SK-N-SH (cell line): ENCODE measurements around the gene PIAS2. TPM values are rescaled to one million over a fixed set of nuclear protein-coding genes. Genes with fewer than 3 reads are reported as not detected.
A peak's percentile ranks its signal among the peaks of the same experiment; 100 is the strongest.

Experiments used
- CTCF ChIA-PET: fragments of 300-600, 350-600 bp; formaldehyde crosslinking; extraction: SDS; loops from one replicate; lab custom pipeline; 2021; lab: Yijun Ruan, JAX
- POLR2A ChIA-PET: fragments of 350-600 bp; sonication (Branson Sonifier 250); formaldehyde crosslinking; extraction: SDS; loops from one replicate; lab custom pipeline; 2020; ENCODE audit warnings: antibody characterized with exemption, inconsistent platforms; lab: Yijun Ruan, JAX
- DNase-seq: peaks from one replicate; pipeline ENCODE4 v3.0.0; 2012
- H2AFZ ChIP-seq: fragments of 200-600 bp; sonication (generic); 2 replicates; pipeline ENCODE4 v1.8.1; 2016; ENCODE audit warnings: antibody characterized with exemption, mild to moderate bottlenecking, low read depth
- H3F3A ChIP-seq: fragments of 200-600 bp; sonication (generic); replicated peaks from 2 replicates; pipeline ENCODE3; 2016; ENCODE audit warnings: antibody characterized with exemption, mild to moderate bottlenecking; ENCODE audit not compliant: insufficient read depth
- H3K27ac ChIP-seq, 2 experiments: fragments of 200-500 bp in 1 of 2; fragments of 200-600 bp in 1 of 2; sonication (Bioruptor generic) in 1 of 2; sonication (generic), shearing (Covaris generic) in 1 of 2; 2 replicates each; pipeline versions ENCODE4 v1.5.1 to v1.6.1; 2014 to 2016; ENCODE audit warnings: low read depth in 2 of 2, inconsistent platforms in 1 of 2, low read length in 1 of 2, mild to moderate bottlenecking in 1 of 2, mixed read lengths in 1 of 2
- H3K27me3 ChIP-seq: fragments of 200-600 bp; sonication (generic), shearing (Covaris generic); 2 replicates; pipeline ENCODE4 v1.6.1; 2016; ENCODE audit warnings: mixed run types; ENCODE audit not compliant: insufficient read depth
- H3K36me3 ChIP-seq, 2 experiments: fragments of 200-500 bp in 1 of 2; fragments of 200-600 bp in 1 of 2; sonication (Bioruptor generic) in 1 of 2; sonication (generic) in 1 of 2; replicated peaks in 1 of 2; 2 replicates each; pipeline versions ENCODE3 to v1.5.1; 2014 to 2016; ENCODE audit warnings: low read length in 1 of 2, mild to moderate bottlenecking in 1 of 2; ENCODE audit not compliant: insufficient read depth in 2 of 2, control insufficient read depth in 1 of 2
- H3K4me1 ChIP-seq, 2 experiments: fragments of 200-500 bp in 1 of 2; fragments of 200-600 bp in 1 of 2; sonication (Bioruptor generic) in 1 of 2; sonication (generic), shearing (Covaris generic) in 1 of 2; 2 replicates each; pipeline versions ENCODE4 v1.5.1 to v1.6.1; 2014 to 2016; ENCODE audit warnings: low read depth in 1 of 2, low read length in 1 of 2, mixed run types in 1 of 2; ENCODE audit not compliant: insufficient read depth in 2 of 2, control insufficient read depth in 1 of 2
- H3K4me2 ChIP-seq: fragments of 200-600 bp; sonication (generic), shearing (Covaris generic); 2 replicates; pipeline ENCODE4 v1.6.1; 2017; ENCODE audit warnings: mixed run types
- H3K4me3 ChIP-seq, 2 experiments: fragments of 200-500 bp in 1 of 2; fragments of 200-600 bp in 1 of 2; sonication (Bioruptor generic) in 1 of 2; sonication (generic), shearing (Covaris generic) in 1 of 2; 2 replicates each; pipeline versions ENCODE4 v1.5.1 to v1.8.1; 2014 to 2016; ENCODE audit warnings: low read depth in 2 of 2, inconsistent platforms in 1 of 2, low read length in 1 of 2, mild to moderate bottlenecking in 1 of 2, mixed read lengths in 1 of 2, moderate library complexity in 1 of 2
- H3K79me2 ChIP-seq: fragments of 200-600 bp; sonication (generic); 2 replicates; pipeline ENCODE4 v1.8.1; 2017; ENCODE audit warnings: mild to moderate bottlenecking; ENCODE audit not compliant: insufficient read depth
- H3K9ac ChIP-seq: fragments of 200-600 bp; sonication (generic); 2 replicates; pipeline ENCODE4 v1.6.1; 2017; ENCODE audit warnings: mixed run types
- H3K9me2 ChIP-seq: fragments of 200-600 bp; sonication (generic); 2 replicates; pipeline ENCODE4 v1.6.1; 2017; ENCODE audit warnings: mixed run types
- H3K9me3 ChIP-seq: fragments of 200-600 bp; sonication (generic); 2 replicates; pipeline ENCODE4 v1.6.1; 2017; ENCODE audit warnings: mixed run types, mild to moderate bottlenecking, moderate library complexity
- H4K20me1 ChIP-seq: fragments of 200-600 bp; sonication (generic); 2 replicates; pipeline ENCODE4 v1.6.1; 2017; ENCODE audit warnings: mild to moderate bottlenecking, mixed run types; ENCODE audit not compliant: insufficient read depth
- CTCF ChIP-seq: fragments of 200-600 bp; sonication (generic); IDR thresholded peaks from 2 replicates; pipeline ENCODE4 v1.6.1; 2017; ENCODE audit warnings: antibody characterized with exemption, mild to moderate bottlenecking, moderate library complexity
- ELF1 ChIP-seq: IDR thresholded peaks from 2 replicates; pipeline ENCODE4 v1.4.0; 2012
- EZH2phosphoT487 ChIP-seq: fragments of 200-600 bp; sonication (generic); IDR thresholded peaks from 2 replicates; pipeline ENCODE4 v1.6.1; 2017; ENCODE audit warnings: low read depth, mixed run types, mild to moderate bottlenecking, antibody characterized with exemption, moderate library complexity, borderline replicate concordance
- FOSL2 ChIP-seq: IDR thresholded peaks from 2 replicates; pipeline ENCODE4 v1.4.0; 2012; ENCODE audit warnings: low read depth, mild to moderate bottlenecking, moderate library complexity, borderline replicate concordance
- FOXJ3 ChIP-seq: sonication (generic); formaldehyde crosslinking; IDR thresholded peaks from 2 replicates; pipeline ENCODE4 v1.5.1; 2020; ENCODE audit warnings: mild to moderate bottlenecking, missing genetic modification reagents
- GABPA ChIP-seq: IDR thresholded peaks from 2 replicates; pipeline ENCODE4 v1.4.0; 2012; ENCODE audit warnings: low read depth, mild to moderate bottlenecking
- JUND ChIP-seq: IDR thresholded peaks from 2 replicates; pipeline ENCODE4 v1.4.0; 2012
- MAX ChIP-seq: IDR thresholded peaks from 2 replicates; pipeline ENCODE4 v1.4.0; 2012; ENCODE audit warnings: low read depth
- POLR2AphosphoS5 ChIP-seq: IDR thresholded peaks from 2 replicates; pipeline ENCODE4 v1.6.1; 2012; ENCODE audit warnings: low read depth, low read length
- RAD21 ChIP-seq: IDR thresholded peaks from 2 replicates; pipeline ENCODE4 v1.6.1; 2012; ENCODE audit warnings: mild to moderate bottlenecking, low read length
- RCOR1 ChIP-seq: fragments of 150-350 bp; IDR thresholded peaks from 2 replicates; pipeline ENCODE4 v1.6.1; 2017; ENCODE audit warnings: antibody characterized with exemption, low read length
- REST ChIP-seq: IDR thresholded peaks from 2 replicates; pipeline ENCODE4 v1.6.1; 2012; ENCODE audit warnings: mild to moderate bottlenecking, low read depth, low read length, moderate library complexity
- SMC3 ChIP-seq: IDR thresholded peaks from 2 replicates; pipeline ENCODE4 v1.6.1; 2012; ENCODE audit warnings: low read depth, low read length, improper control_type of control experiment
- TEAD4 ChIP-seq: IDR thresholded peaks from 2 replicates; pipeline ENCODE4 v1.4.0; 2012; ENCODE audit warnings: mild to moderate bottlenecking, borderline replicate concordance; ENCODE audit not compliant: insufficient read depth
- USF1 ChIP-seq: IDR thresholded peaks from 2 replicates; pipeline ENCODE4 v1.4.0; 2012; ENCODE audit warnings: low read depth, borderline replicate concordance
- WGBS: methylation state at CpG from one replicate; pipeline ENCODE4 v1.1.6; 2017; ENCODE audit warnings: low lambda C conversion rate; 5-methylcytosine and 5-hydroxymethylcytosine counted together
- polyA plus RNA-seq, 3 experiments: library from polyadenylated mRNA; depleted of rRNA; stranded (reverse); fragments of >200 nt; gene quantifications; 2 replicates each; pipeline ENCODE4 v1.2.3, GENCODE V29; 2012

PIAS2 gene
- polyA plus RNA-seq, 1 of the 3 experiments (the other 2 are of a cell fraction): 9.0 TPM

GRCh38 chr18:46920067-46920466 is 2.8 kb upstream of the PIAS2 start (continued):
- no peak for TF ChIP-seq RCOR1

GRCh38 chr18:46917803-46918600 is 695 bp upstream of the PIAS2 start:
- 53% methylated on average over 33 of the region's 33 CpGs for WGBS
- no peak for DNase-seq

GRCh38 chr18:46916551-46917107 is 678 bp downstream of the PIAS2 start:
- H3K27ac ChIP-seq: peak overlapping the region; percentile 51 to 81
- peak overlapping the region; percentile 94 for H2AFZ ChIP-seq
- no peaks in the 10 kb centered on the region for H3K27me3 ChIP-seq
- POLR2A ChIA-PET: interaction anchor here (0.9 to 1.0 kb wide), 2 partner anchors 24 to 134 kb away, joined by 3 read pairs; no protein-coding TSS in a partner anchor
- H3K9me2 ChIP-seq: no peaks in the 10 kb centered on the region
- peaks cover 9% of the 10 kb centered on the region for H3F3A ChIP-seq
- peaks cover 12% of the 10 kb centered on the region; the same call in 1 of the 2 replicates for H4K20me1 ChIP-seq
- H3K4me1 ChIP-seq: peaks cover 0 to 15% of the 10 kb centered on the region in 2 experiments; a peak in 3 of 4 replicates
- CTCF ChIA-PET: interaction anchor here (0.7 to 0.8 kb wide), 2 partner anchors 17 to 484 kb away, joined by 3 read pairs; no protein-coding TSS in a partner anchor
- H3K4me2 ChIP-seq: peak overlapping the region; percentile 91
- WGBS: 1% methylated on average over 8 of the region's 21 CpGs
- DNase-seq: peak; percentile 34
- no peak for TF ChIP-seq FOSL2
- TF ChIP-seq JUND: no peak
- TF ChIP-seq FOXJ3: no peak
- no peak for TF ChIP-seq REST
- TF ChIP-seq GABPA: no peak
- TF ChIP-seq MAX: no peak
- no peak for TF ChIP-seq EZH2phosphoT487
- TF ChIP-seq ELF1: no peak
- TF ChIP-seq TEAD4: no peak
- no peak for TF ChIP-seq RAD21
- TF ChIP-seq RCOR1: no peak
- TF ChIP-seq CTCF: no peak
- no peak for TF ChIP-seq SMC3
- TF ChIP-seq USF1: no peak
- no peak for TF ChIP-seq POLR2AphosphoS5
- no peaks in the 10 kb centered on the region for H3K36me3 ChIP-seq
- no peaks in the 10 kb centered on the region for H3K9me3 ChIP-seq
- peaks cover 51% of the 10 kb centered on the region for H3K79me2 ChIP-seq
- H3K9ac ChIP-seq: peak overlapping the region; percentile 72
- H3K4me3 ChIP-seq: peak overlapping the region; percentile 80 to 91

More at GRCh38 chr18:46917803-46918600, 695 bp upstream of the PIAS2 start:
- ChIA-PET CTCF (interaction anchor here (0.8 to 1.6 kb wide), 3 partner anchors 13 to 836 kb away, joined by 3 read pairs; a partner anchor contains a TSS), POLR2A (interaction anchor here (0.9 to 1.0 kb wide), 2 partner anchors 22 to 133 kb away, joined by 3 read pairs; no protein-coding TSS in a partner anchor)
- TF ChIP-seq TEAD4: no peak
- Histone ChIP-seq H3F3A (peaks cover 9% of the 10 kb centered on the region), H3K9ac (peak overlapping the region; percentile 72), H3K9me2 (no peaks in the 10 kb centered on the region), H3K27me3 (no peaks in the 10 kb centered on the region), H3K9me3 (no peaks in the 10 kb centered on the region), H3K36me3 (no peaks in the 10 kb centered on the region), H3K4me1 (peaks cover 0 to 15% of the 10 kb centered on the region in 2 experiments; a peak in 3 of 4 replicates), H3K79me2 (peaks cover 38% of the 10 kb centered on the region), H2AFZ (peak overlapping the region; percentile 94), H4K20me1 (peaks cover 12% of the 10 kb centered on the region; the same call in 1 of the 2 replicates), H3K4me2 (peak overlapping the region; percentile 88), H3K27ac (peak overlapping the region; percentile 62 to 81; a peak in 3 of 4 replicates), H3K4me3 (peak overlapping the region; percentile 80 to 91)
